Suppressor macrophage (primary cell): ENCODE results near the gene IFNL3.
"Not testable (repeated sequence)": the region's sequence is repeated elsewhere in the genome, so short reads cannot be mapped to it uniquely, and the experiment has no call there.

Source experiments
- DNase-seq, 4 experiments: peaks; one replicate each; pipeline ENCODE4 v3.0.0-alpha.2; 2020 to 2022
- total RNA-seq, 17 experiments: gene quantifications; one replicate each; lab custom pipeline; 2026; ENCODE audit warnings: mixed read lengths in 6 of 17, inconsistent platforms in 3 of 17; lab: John Stamatoyannopoulos, UW

The IFNL3 gene
- 0 to 0.99 (median 0) reads per million in 17 experiments for total RNA-seq

DNA sequence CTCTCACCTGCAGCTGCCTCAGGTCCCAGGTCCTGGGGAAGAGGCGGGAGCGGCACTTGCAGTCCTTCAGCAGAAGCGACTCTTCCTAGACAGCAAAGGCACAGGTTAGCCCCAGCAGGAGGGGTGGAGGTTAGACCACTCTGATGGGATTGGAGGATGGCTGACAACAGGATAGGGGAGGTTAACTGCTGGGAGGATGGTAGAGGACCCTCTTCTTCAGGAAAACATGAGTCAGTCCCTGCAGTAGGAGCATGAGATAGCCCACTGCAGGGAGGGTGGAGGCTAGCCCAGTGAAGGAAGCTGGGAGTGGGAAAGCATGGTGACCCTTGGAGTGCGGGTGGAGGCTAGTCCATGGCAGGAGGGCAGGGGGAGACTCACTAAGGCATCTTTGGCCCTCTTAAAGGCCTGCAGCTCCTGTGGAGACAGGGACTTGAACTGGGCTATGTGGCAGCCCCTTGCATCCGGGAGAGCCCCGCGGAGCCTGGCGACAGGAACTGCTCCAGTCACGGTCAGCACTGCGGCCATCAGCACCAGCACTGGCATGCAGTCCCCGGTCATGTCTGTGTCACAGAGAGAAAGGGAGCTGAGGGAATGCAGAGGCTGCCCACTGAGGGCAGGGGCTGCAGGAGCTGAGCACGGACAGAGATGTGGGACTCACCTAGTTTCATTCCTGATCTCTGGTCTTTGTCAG is at the start of gene IFNL3:
Gene IFNL3, minus strand, starts transcription at position 597 of the 691 bp plus-strand sequence. Its CDS starts 39 bp downstream, at position 558.
- not testable (repeated sequence) for DNase-seq

DNA sequence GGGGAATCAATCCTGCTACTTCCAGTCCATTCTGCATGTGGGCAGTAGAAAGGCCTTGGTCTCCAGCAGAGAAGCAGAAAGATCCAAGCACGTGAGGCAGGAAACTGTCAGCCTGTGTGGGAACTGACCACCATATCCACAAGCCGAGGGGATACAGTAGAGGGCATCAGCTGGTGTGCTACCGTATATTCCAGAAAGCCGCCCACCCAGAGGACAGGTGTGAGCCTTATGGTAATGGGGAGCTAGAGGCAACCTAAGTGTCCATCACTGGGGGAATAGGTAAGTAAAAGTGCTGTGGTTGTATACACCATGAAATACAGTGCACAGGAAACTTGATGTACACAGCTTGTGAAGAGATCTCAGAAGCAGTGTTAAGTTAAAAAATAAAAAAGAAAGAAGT is 48.6 kb upstream of the IFNL3 start:
- DNase-seq: no peak

DNA sequence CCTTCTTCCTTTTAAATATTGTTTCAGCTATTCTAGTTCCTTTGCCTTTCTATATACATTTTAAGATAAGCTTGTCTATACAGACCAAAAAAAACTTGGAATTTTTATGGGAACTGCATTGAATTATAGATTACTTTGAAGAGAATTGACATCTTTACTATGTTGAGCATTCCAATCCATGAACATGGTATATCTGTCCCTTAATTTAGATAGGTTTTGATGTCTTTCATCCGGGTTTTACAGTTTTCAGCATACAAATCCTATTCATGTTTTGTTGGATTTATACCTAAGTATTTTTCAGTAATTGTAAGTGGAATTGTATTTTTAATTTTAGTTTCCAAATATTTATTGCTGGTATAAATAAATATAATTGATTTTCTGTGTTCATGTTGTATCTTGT is 39.2 kb upstream of the IFNL3 start:
- DNase-seq: no peak

DNA sequence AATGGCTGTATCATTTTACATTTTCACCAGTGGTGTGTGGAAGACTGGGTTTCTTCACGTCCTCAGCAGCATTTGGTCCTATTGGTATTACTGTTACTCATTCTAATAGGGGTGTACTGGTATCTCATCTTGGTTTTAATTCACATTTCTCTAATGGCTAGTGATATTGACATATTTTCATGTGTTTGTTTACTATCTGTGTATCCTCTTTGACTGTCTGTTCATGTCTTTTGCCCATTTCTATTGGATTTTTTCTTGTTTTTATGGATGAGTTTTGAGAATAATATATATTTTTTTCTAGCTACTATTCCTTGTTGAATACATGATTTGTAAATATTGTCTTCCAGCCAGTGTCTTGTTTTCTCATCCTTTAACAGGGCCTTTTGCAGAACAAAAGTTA is 37.2 kb upstream of the IFNL3 start:
- no peak for DNase-seq

DNA sequence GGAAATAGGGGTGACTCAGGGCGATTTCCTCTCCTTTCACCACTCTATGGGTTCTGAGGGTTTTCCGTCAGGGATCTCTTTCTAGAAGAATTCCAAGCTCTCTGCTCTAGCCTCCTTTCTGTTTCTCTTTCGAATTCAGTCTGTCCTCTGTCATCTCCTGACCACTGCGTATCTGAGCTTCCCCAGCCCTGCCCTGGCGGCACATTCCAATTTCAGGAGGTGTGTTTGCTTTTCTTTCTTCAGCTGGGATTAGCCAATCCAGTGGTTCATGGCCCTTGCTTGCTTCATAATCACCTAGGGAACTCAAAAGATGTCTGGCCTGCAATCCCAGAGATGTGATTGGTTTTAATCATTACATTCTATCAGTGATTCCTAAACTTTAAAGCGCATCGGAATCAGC is 32.8 kb upstream of the IFNL3 start:
- no peak for DNase-seq

DNA sequence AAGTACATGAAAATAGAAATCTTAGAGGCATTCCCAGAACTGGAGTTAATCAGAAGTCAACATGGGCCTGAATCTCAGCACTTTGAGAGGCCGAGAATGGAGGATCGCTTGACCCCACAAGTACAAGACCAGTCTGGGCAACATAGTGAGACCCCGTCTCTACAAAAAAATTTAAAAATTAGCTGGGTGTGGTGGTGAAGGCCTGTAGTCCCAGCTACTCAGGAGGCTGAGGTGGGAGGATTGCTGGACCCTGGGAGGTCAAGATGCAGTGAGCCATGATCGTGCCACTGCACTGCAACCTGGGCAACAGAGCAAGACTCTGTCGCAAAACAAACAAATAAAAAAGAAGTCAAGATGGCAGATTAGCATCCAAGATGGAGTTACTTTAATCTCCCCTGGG is 31.9 kb upstream of the IFNL3 start:
- DNase-seq: no peak

DNA sequence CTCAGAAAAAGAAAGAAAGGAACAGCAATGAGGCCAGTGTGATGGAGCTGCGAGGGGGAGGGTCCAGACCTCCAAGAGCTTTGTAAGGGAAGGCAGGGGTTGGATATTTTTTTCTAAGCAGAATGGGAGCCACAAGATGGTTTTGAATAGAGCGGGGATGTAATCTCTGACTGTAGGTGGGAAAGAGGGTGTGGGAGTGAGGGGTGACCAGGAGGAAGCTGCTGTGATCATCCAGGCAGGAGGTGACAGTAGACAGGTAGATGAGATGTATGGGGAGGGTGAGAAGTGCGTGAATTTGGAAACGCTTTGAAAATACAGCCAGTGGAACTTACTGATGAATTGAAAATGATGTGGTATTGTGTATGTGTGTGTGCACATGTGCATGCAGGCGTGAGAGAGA is 30.8 kb upstream of the IFNL3 start:
- no peak for DNase-seq

DNA sequence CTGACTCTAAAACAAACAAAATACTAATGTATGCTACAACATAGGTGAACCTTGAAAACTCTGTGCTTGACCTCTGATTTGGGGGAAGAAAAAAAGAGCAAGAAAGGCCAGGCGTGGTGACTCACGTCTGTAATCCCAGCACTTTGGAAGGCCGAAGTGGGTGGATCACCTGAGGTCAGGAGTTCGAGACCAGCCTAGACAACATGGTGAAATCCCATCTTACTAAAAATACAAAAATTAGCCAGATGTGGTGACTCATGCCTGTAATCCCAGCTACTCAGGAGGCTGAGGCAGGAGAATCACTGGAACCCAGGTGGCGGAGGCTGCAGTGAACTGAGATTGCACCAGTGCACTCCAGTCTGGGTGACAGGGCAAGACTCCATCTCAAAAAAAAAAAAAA is 29.1 kb upstream of the IFNL3 start:
- DNase-seq: not testable (repeated sequence)

DNA sequence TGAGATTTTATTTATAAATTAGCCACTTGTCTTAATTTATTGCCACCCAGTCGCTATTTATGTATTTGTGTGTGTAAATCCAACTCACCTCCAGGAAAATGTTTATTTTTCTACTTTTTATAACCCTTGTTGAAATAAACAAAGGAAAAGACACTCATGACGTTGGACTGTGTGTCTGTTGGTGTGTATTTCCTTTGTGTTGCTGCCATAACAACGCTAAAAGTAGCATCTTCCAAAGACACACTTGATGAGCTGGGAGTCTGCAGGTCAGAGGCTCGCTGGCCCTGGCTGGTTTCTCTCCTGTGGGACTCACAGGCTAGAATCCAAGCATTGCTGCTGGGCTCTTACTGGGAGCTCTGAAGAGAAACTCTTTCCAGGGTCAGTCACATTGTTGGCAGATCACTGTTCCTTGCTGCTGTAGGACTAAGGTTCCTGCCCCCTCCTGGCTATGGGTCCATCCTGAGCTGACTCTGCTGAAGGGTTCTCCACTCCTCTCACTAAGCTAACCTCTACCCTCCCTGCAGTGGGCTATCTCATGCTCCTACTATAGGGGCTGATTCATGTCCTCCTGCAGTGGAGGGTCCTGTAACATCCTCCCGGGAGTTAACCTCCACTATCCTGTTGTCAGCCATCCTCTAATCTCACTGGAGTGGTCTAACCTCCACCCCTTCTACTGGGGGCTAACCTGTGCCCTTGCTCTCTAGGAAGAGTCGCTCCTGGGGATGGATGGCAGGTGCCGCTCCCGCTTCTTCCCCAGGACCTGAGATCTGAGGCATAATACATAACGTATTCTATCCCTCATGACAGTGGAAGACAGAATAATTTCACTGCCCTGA is 25.4 kb upstream of the IFNL3 start:
- DNase-seq: no peak

DNA sequence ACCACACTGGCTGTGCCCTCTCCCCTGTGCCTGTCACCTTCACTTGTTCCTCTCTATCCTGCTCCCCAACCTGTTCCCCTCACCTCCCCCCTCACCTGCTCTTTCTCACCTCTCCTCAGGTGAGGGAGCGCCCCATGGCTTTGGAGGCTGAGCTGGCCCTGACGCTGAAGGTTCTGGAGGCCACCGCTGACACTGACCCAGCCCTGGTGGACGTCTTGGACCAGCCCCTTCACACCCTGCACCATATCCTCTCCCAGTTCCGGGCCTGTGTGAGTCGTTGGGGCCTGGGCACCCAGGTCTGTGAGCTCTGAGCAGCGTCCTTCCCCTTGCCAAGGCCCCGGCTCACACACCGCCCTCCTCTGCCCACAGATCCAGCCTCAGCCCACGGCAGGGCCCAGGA is 24.6 kb upstream of the IFNL3 start:
- not testable (repeated sequence) for DNase-seq

DNA sequence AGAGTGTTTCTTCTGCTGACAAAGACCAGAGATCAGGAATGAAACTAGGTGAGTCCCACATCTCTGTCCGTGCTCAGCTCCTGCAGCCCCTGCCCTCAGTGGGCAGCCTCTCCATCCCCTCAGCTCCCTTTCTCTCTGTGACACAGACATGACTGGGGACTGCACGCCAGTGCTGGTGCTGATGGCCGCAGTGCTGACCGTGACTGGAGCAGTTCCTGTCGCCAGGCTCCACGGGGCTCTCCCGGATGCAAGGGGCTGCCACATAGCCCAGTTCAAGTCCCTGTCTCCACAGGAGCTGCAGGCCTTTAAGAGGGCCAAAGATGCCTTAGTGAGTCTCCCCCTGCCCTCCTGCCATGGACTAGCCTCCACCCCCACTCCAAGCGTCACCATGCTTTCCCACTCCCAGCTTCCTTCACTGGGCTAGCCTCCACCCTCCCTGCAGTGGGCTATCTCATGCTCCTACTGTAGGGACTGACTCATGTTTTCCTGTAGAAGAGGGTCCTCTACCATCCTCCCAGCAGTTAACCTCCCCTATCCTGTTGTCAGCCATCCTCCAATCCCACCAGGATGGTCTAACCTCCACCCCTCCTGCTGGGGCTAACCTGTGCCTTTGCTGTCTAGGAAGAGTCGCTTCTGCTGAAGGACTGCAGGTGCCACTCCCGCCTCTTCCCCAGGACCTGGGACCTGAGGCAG is 23.9 kb upstream of the IFNL3 start:
- DNase-seq: not testable (repeated sequence)

DNA sequence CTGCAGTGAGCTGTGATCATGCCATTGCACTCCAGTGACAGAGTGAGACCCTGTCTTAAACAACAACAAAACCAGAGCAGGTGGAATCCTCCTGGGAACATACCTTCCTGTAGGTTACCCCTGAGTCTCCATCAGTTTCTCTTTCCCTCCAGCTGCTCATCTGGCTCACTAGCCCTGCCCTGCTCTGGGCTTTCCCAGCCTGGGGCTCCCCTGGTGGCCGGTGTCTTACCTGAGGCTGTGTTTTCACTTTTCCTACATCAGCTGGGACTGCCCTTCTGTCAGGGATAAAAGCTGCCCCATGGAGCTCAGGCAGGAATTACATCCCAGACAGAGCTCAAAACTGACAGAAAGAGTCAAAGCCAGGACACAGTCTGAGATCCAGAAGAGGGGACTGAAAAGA is 23.3 kb upstream of the IFNL3 start, which contains the start of gene IFNL2:
Gene IFNL2, plus strand, starts transcription at position 312 of the 400 bp plus-strand sequence. CDS start 173 bp downstream, outside the sequence.
- DNase-seq: not testable (repeated sequence)

DNA sequence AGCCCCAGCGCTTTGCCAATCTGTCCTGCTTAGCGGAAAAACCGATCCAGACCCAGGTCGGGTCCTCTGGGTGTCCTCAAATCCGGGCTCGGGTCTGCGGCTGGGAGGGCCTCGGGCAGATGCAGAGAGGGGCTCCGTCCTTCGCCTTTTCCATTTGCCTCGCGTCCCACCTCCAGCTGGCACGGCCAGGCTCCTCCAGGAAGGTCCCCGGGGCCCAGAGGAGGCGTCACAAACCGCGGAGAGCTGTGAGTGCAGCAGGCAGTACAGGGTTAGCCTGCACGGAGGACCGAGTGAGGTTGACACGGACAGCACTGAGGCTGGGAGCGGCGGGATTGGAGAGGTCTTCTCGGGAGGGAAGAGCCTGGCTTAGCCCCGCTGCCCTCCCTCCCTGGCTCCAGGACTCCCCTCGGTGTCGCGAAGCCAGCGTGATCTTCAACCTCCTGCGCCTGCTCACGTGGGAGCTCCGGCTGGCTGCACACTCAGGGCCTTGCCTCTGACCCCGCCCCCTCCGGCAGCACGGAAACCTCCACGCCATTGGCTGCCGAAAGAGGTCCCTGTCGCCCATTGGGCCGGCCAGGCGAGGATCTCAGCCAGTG is 20.6 kb upstream of the IFNL3 start:
- DNase-seq: no peak

DNA sequence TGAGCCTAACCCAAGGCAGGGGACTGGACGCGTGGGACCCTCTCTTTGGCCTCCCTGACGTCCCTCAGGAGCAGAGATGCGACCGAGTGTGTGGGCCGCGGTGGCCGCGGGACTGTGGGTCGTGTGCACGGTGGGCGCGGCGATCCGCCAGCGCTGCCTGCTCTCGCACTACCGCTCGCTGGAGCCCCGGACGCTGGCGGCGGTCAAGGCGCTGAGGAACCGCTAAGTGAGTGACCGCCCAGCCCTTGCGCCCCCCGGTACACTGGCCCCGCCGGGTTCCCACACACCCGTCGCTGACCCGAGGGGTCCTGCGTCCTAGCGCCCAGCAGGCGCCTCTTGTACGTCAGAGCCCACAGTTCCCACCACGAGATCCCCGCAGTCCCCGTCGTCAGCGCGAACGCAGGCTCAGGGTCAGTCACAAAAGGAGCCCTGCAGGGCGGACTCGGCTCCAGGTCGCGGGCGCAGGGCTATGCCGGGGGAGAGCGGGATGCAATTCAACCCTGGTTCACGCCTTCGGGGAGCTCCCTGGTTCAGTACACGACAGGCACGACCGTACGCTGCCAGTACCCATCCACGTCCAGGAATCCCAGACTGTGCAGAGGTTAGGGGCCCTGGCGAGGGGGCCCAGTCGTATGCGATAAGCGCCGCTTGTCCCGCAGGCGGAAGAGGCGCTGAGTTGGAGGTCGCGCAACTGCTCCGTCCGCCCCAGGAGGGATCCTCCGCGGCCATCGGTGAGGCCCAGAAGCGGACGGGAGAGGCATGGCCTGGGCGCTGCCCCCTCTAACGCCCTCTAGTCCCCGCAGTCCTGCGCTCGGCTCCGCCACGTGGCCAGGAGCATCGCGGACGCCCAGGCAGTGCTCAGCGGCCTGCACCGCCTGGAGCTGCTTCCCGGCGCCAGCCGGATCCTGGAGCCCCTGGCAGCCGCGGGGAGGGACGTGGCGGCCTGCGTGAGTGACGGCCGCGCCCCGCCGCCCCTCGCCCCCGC is 19.8 kb upstream of the IFNL3 start:
- DNase-seq: no peak

DNA sequence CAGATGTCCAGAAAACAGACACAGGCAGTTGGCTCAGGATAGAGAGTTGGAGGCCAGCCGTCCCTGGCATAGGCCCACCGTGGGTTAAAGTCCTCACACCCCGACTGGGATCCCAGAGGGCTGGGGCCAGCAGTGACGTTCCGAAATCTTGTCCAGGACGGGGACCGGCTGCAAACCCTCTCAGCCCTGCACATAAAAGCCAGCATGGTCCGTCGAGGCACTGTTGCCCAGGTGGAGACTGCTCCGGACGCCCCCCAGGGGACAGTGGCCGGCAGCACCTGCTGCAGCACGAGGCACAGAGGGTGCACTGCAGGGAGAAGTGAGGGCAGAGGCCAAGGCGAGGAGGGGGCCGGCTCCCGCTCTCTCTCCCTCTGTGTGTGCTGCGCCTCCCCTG is 19.1 kb upstream of the IFNL3 start:
- DNase-seq: no peak

DNA sequence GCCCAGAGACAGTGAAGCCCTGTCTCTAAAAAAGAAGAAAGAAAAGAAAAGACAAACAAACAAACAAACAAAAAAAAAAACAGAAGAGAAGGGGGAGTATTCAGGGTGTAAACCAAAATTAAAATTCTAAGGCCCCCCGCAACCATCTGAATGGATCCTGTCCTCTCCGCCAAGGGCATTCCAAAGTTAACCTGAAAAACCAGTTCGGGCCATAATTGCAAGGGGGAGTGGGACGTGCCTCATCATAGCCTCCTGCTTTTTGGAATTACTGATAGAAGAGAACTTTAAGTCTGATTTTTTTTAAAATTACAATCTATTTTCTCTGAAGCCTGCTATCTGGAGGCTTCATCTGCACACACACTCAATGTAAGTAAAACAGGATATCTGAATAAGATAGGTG is 17.7 kb upstream of the IFNL3 start:
- DNase-seq: no peak

DNA sequence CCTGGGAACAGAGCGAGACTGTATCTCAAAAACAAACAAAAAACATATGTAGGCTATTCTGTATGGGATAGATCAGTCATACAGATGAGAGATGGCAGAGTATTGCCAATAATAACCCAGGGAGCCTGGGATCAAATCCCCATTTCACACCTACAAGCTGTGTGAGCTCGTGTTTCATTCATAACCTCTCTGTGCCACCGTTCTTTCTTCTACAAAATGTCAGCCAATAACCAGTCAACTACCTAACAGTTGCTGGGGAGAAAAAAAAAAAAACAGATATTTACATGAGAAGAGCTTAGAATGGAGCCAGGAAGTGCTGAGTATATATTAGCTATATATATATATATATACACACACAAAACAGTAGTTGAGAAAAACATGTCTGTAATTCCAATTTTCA is 16.9 kb upstream of the IFNL3 start:
- DNase-seq: no peak

DNA sequence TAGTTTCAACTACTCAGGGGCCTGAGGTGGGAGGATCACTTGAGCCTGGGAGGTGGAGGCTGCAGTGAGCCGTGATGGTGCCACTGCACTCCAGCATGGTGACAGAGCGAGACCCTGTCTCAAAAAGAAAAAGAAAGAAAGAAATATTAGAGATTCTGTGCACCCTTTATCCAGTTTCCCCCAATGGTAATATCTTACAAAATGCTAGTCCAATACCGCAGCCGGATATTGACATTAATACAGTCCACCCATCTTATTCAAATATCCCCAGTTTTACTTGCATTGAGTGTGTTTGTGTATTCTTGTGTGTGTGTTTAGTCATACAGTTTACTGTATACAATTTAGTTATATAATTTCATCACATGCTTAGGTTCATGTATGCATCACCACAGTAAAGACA is 12.4 kb upstream of the IFNL3 start:
- no peak for DNase-seq

DNA sequence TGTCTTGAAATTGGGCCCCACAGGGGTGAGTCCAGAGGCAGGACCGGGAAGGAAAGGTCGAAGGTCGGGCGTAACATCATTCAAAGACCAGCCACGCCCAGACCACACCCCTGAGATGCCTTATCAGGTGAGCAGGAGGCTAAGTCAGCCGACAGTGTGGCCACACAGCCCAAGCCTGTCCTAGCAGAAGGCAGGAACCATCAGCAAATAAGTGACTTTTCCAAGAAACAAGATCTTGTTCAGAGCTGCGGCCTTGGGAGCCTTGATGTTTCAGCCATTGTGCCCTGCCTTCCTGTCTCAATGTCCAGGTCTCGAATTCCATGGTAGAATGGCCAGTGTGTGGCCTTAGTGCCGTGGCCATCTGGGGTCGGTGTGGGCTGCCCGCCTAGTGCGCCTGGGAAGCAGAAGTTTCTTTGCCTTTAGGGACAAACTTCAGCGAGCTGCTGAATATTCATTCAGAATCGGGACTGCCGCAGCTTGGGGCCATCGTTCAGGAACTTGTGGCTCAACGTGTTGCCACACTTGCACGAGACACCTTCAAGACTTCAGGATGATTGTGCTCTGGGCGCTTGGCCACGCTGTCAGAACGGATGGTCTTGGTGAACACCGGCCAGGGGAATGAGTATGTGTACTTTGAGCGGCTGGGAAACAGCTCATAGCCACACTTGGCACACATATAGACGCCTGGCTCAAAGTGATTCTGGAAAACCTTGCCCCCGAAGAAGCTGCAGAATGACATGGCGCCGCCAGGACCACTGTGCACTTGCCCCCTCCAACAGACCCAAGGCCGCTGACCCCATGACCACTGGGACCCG is 9.9 kb upstream of the IFNL3 start:
- no peak for DNase-seq

DNA sequence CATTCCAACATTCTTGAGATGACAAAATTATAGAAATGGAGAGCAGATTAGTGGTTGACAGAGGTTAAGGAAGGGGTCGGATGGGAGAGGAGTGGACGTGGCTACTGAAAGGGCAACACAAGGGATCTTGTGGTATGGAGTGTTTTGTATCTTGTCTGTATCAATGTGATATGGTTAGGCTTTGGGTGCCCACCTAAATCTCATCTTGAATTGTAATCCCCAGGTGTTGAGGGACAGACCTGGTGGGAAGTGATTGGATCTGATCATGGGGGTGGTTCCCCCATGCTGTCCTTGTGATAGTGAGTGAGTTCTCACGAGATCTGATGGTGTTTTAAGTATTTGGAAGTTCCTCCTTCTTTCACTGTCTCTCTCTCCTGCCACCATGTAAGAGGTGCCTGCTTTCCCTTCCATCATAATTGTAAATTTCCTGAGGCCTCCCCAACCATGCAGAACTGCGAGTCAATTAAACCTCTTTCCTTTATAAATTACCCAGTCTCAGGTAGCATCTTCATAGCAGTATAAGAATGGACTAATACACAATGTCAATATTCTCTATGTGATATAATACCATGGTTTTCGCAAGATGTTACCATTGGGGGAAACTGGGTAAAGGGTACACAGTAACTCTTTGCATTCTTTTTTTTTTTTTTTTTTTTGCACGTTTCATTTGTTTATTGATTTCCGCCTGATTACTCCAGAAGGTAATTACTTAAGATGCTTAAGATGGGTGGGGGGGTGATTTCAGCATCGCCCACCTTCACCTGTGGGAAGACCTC is 8.8 kb upstream of the IFNL3 start:
- DNase-seq: no peak
